NCI-H524 (cell line): Measurements from ENCODE around the gene JAM3.
"Not testable (repeated sequence)": the region's sequence is repeated elsewhere in the genome, so short reads cannot be mapped to it uniquely, and the experiment has no call there.

ENCODE experiments used
- DNase-seq, 2 experiments: peaks; one replicate each; lab custom pipeline; 2025; lab: John Stamatoyannopoulos, UW

JAM3 gene

GRCh38 chr11:134062265-134063123, 6.4 kb upstream of the JAM3 start:
- no peak for DNase-seq

DNA sequence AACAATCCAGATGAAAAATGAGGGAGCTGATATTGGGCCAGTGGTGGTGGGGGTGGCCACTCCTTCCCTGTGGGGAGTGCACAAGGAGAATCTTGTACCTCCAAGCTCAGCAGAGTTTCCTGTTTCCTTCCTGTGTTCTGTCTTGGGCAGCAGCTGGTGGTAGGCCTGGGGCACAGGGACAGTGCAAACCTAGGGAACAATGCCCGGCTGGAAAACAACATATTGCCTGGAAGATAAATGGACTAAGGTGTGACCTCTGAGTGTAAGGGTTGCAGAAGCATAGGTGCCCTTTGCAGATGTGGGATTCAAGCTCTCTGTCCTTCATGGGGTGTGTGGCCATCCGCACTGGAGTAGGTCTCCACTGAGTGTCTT, 5.8 kb upstream of the JAM3 start:
- no peak for DNase-seq

DNA sequence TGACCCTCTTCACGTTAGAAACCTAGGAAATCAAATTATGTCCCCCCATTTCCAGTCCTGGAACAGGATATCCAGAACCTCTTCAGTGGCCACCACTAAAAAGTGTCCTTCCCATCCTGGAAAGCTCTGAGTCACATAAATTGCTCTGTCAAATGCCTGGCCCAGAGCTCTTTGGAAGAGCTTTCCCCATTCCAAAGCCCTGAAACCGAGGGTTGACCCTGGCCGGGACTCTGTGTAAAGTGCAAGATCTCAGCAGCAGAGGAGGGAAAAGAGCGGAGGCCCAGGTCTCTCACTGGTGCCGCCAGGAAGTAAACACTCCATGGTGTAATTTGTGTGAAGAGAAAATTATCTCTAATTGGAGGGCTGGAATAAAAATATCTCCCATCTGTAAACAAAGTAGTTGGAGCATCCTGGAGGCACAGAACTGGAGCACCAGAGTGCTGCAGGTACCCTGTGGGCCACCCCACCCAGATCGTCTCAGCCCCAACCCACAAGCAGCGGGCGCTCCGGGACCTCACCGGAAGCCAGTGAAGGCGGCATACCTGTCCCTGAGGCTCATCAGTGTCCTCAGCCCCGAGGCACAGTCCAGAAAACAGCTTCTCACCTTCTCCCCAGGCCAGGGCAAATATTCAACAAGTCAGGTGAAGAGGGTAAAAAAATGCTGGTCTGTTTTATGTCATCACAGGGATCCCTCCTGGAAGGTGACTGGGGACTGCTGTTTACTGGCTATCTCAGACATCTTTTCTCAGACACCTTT, 4.7 kb upstream of the JAM3 start:
- no peak for DNase-seq

DNA sequence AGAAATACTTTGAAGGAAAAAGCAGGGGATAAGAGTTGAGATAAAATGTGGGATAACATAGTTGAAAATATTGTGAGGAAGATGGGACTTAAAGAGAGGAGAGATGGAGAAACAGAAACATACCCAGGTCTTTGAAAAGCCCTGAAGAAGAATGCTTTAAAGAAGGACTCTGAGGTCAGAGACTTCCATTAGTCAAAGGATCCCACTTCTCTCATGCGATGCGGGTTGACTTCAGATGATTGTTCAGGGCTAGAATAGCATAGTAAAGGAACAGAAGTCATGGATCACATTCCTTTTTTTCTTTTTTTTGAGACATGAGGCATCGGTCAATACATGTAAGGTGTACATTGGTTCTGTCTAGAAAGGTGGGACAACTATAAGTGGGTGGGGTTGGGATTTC, 3.5 kb upstream of the JAM3 start:
- no peak for DNase-seq

GRCh38 chr11:134066943-134067885, 1.7 kb upstream of the JAM3 start:
- no peak for DNase-seq

- peak in 1 of 2 experiments; percentile 37 for DNase-seq
Observed at GRCh38 chr11:134069426-134070341, 812 bp downstream of the JAM3 start.

GRCh38 chr11:134070342-134070845, 1.5 kb downstream of the JAM3 start:
- no peak for DNase-seq

- peak in 1 of 2 experiments; percentile 26 for DNase-seq
Observed at GRCh38 chr11:134071306-134071705, 2.4 kb downstream of the JAM3 start.

GRCh38 chr11:134071766-134072402, 3.0 kb downstream of the JAM3 start:
- DNase-seq, result peak; percentile 15 to 69

- no peak for DNase-seq
Observed at GRCh38 chr11:134072844-134073243, 4.0 kb downstream of the JAM3 start.

DNA sequence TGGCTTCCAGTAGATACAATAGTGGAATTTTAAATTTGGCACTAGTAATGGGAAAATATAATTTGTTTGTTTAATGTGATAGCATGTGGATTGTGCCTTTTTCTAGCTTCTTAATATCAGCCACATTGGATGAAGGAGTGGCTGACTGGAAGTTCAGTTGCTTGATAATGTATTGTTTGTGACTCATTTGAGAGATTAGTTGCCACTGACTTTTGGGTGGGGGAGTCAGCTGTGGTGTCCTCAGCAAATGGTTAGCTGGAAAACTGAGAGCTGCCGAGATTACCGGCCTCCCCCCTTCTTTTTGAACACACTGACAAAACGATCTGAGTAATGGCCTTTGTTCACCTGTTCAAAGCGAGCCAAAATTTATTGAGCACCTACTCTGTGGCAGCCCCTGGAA, 5.5 kb downstream of the JAM3 start:
- no peak for DNase-seq

GRCh38 chr11:134074766-134075165, 5.9 kb downstream of the JAM3 start:
- no peak for DNase-seq

DNA sequence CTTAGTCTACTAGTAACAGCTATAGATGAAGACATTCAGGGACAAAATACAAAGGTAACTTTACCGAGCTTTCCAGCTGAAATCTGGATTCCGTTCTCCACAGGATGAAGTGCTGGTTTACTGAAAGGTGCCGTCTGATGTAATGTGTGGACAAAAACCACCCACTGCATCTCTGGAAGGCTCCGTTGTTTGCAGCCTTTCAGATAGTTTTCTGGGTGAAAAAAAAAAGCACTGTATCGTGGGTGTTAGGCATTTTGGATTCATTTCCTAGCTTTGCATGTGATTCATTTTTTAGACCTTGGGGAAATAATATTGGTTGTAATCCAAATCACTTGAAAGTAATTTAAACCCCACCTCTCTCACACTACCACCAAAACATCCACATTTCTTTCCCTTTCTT, 10.4 kb downstream of the JAM3 start:
- DNase-seq, result no peak

GRCh38 chr11:134081258-134081657, 12.4 kb downstream of the JAM3 start:
- DNase-seq, result not testable (repeated sequence)

DNA sequence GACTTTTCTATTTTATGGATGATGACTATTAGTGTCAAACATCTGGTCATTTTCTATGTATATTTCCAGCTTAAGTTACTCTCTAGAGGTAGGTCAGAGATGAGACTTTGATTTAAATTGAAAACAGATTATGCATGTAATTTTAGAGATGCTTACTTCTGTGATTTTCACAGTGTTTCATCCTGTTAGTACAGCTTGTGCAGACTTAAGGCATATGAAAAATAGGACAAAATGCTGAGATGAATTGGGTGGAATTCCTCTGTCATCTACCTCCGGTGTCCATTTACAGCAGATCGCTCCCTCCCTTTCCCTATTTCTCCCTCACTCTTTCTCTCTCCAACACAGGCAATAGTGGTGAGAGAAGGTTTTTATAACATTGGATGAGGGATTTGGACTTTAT, 14.1 kb downstream of the JAM3 start:
- DNase-seq, result no peak

DNA sequence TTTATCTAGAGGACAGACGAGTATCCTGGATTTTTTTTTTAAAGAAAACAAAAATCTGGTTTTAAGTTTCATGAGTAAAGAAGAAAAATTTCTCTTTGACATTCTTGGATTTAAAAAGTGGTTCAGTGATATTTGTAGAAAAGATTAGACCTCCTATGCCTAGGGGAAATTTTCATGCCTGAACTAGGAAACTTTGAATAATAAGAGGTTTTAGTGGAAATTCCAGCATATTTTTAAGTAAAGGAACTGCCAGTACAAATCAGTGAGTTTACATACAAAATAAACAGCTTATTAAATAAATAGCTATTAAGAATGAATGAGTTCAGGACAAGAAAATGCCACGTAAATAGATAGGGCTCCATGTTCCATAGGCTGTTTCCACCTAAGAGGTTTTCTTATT, 17.5 kb downstream of the JAM3 start:
- no peak for DNase-seq

DNA sequence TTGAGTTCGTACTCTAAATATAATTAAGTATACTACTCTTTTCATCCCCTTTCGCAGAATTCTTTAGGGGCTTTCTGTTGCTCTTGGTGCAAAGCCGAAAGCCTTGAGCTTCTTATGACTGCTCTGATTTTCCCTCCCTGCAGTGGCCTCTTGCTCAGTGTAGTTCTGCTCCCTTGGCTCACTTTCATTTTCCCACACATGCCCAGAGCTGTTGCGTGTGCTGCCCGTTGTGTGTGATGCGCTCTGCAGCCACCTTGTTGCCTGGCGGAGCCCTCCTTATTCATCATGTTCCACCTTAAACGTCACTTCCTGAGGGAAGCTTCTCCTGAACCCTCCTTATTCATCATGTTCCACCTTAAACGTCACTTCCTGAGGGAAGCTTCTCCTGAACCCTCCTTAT, 23.1 kb downstream of the JAM3 start:
- not testable (repeated sequence) for DNase-seq

DNA sequence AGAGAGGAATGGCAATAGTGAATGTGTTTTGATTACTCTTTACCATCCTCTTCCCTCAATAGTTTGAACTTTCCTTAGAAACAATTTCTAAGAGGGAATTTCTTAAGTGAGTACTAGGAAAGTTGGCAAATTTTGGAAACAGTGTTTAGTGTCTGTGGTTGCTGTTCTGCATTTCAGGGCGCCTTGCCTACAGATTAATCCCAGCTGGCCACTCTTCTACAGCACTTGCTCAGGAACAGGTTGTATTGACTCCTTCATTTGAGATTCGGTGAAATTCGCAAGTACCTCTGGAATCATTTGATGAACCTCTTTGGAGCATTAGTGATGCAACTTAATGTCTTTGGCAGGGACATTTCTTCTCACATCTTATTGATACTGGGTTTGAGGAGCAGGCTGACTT, 28.3 kb downstream of the JAM3 start:
- DNase-seq, result peak in 1 of 2 experiments; percentile 5

DNA sequence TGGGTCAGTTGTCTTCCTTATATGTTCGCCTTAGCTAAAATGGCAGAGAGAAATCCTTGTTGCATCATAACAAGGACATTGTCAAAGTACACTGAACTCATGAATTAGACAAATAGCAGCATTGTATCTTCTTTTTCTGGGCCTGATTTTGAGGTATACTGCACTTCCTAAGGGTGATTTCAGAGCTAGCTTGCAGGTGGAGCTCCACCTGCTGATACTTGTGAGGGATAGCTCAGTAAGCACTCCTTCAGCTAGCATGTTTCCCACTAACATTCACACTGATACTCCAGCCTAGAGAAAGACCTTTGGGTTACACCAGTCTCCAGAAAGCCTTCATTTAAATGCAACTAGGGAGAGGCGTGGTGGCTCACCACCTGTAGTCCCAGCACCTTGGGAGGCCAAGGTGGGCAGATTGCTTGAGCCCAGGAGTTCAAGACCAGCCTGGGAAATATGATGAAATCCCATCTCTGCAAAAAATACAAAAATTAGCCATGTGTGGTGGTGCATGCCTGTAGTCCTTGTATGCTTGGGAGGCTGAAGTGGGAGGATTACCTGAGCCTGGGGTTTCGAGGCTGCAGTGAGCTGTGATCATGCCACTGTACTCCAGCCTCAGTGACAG, 29.8 kb downstream of the JAM3 start:
- DNase-seq, result peak in 1 of 2 experiments; percentile 44

GRCh38 chr11:134100171-134100570, 31.3 kb downstream of the JAM3 start:
- peak; percentile 58 to 86 for DNase-seq
